SK-N-SH treated with all-trans-retinoic acid at 6 μM for 48 hours (cell line): Measurements from ENCODE around the gene IGSF22.

Experiments
- ARNTL ChIP-seq: fragments of 450-650 bp; formaldehyde crosslinking; IDR thresholded peaks from 2 replicates; pipeline ENCODE4 v1.5.0; 2020; ENCODE audit warnings: low read depth, mild to moderate bottlenecking, moderate library complexity, borderline replicate concordance
- CSDC2 ChIP-seq: fragments of 250-450 bp; sonication (Bioruptor Pico); IDR thresholded peaks from 2 replicates; pipeline ENCODE4 v1.5.0; 2020; ENCODE audit warnings: mild to moderate bottlenecking, moderate library complexity
- CSRNP3 ChIP-seq: fragments of 250-450 bp; sonication (Bioruptor Pico); IDR thresholded peaks from 2 replicates; pipeline ENCODE4 v1.5.1; 2021; ENCODE audit warnings: mild to moderate bottlenecking, moderate library complexity
- ESRRG ChIP-seq: fragments of 250-450 bp; sonication (Bioruptor Pico); IDR thresholded peaks from 2 replicates; pipeline ENCODE4 v1.6.1; 2021; ENCODE audit warnings: mild to moderate bottlenecking
- GLIS3 ChIP-seq: fragments of 250-450 bp; sonication (Bioruptor Pico); IDR thresholded peaks from 2 replicates; pipeline ENCODE4 v1.5.0; 2020; ENCODE audit warnings: mild to moderate bottlenecking, moderate library complexity
- POU6F1 ChIP-seq: fragments of 250-450 bp; sonication (Bioruptor Pico); IDR thresholded peaks from 2 replicates; pipeline ENCODE4 v1.8.0; 2021; ENCODE audit warnings: low read depth, mild to moderate bottlenecking, moderate library complexity, borderline replicate concordance
- TCF4 ChIP-seq: fragments of 250-450 bp; sonication (Bioruptor Pico); IDR thresholded peaks from 2 replicates; pipeline ENCODE4 v1.8.0; 2021; ENCODE audit warnings: mild to moderate bottlenecking, moderate library complexity, borderline replicate concordance
- TSHZ2 ChIP-seq: fragments of 250-450 bp; sonication (Bioruptor Pico); IDR thresholded peaks from 2 replicates; pipeline ENCODE4 v1.5.0; 2020; ENCODE audit warnings: mild to moderate bottlenecking, moderate library complexity
- ZFP3 ChIP-seq: fragments of 250-450 bp; sonication (Bioruptor Pico); IDR thresholded peaks from 2 replicates; pipeline ENCODE4 v1.5.0; 2020; ENCODE audit warnings: mild to moderate bottlenecking, moderate library complexity
- ZFP30 ChIP-seq: fragments of 450-650 bp; formaldehyde crosslinking; IDR thresholded peaks from 2 replicates; pipeline ENCODE4 v1.5.0; 2022; ENCODE audit warnings: mild to moderate bottlenecking, moderate library complexity
- ZNF565 ChIP-seq: fragments of 450-650 bp; formaldehyde crosslinking; conservative IDR thresholded peaks from 2 replicates; pipeline ENCODE4 v1.5.0; 2020; ENCODE audit warnings: low read depth, mild to moderate bottlenecking, moderate library complexity

- TF ChIP-seq GLIS3 (CRISPR knock-in tag) (no peak), CSDC2 (no peak), CSRNP3 (CRISPR knock-in tag) (no peak), TCF4 (CRISPR knock-in tag) (no peak), ZFP3 (CRISPR knock-in tag) (no peak), POU6F1 (CRISPR knock-in tag) (no peak), TSHZ2 (CRISPR knock-in tag) (no peak), ZFP30 (CRISPR knock-in tag) (no peak), ZNF565 (CRISPR knock-in tag) (no peak), ARNTL (CRISPR knock-in tag) (no peak), ESRRG (CRISPR knock-in tag) (no peak)
These were observed 29.3 kb downstream of the IGSF22 start for GRCh38 chr11:18696638-18697225.
